Keratinocyte (primary cell): ENCODE measurements around the gene ARID1B. TPM values are rescaled to one million over a fixed set of nuclear protein-coding genes. Genes with fewer than 3 reads are reported as not detected.

Experiments used
- DNase-seq: peaks from one replicate; pipeline ENCODE4 v3.0.0-alpha.2; 2011; ENCODE audit warnings: low read depth, missing footprints, low spot score
- FAIRE-seq: peaks from 2 replicates; lab custom pipeline; 2011; peaks lifted over from hg19 to GRCh38; lab: Jason Lieb, UNC
- H2AFZ ChIP-seq: 2 replicates; pipeline ENCODE4 v1.6.0; 2012; ENCODE audit warnings: low read length, control low read depth, inconsistent platforms; ENCODE audit not compliant: control insufficient read depth
- H3K27ac ChIP-seq: 2 replicates; pipeline ENCODE4 v1.5.1; 2011; ENCODE audit warnings: low read length; ENCODE audit not compliant: control insufficient read depth, insufficient read depth
- H3K27me3 ChIP-seq: 3 replicates; pipeline ENCODE4 v1.6.0; 2011; ENCODE audit warnings: low read length; ENCODE audit not compliant: control insufficient read depth, insufficient read depth; ENCODE audit errors: extremely low read depth
- H3K36me3 ChIP-seq, 2 experiments: 2 replicates in 1 of 2; 3 replicates in 1 of 2; pipeline ENCODE4 v1.5.1; 2011; ENCODE audit warnings: low read length in 2 of 2, mild to moderate bottlenecking in 1 of 2; ENCODE audit not compliant: control insufficient read depth in 2 of 2, insufficient read depth in 2 of 2; ENCODE audit errors: extremely low read depth in 1 of 2
- H3K4me1 ChIP-seq: 3 replicates; pipeline ENCODE4 v1.5.1; 2011; ENCODE audit warnings: low read length; ENCODE audit not compliant: control insufficient read depth, insufficient read depth; ENCODE audit errors: extremely low read depth
- H3K4me2 ChIP-seq: 3 replicates; pipeline ENCODE4 v1.6.0; 2011; ENCODE audit warnings: low read depth, low read length; ENCODE audit not compliant: control insufficient read depth, insufficient read depth; ENCODE audit errors: extremely low read depth
- H3K4me3 ChIP-seq, 3 experiments: fragments of 200-600 bp in 1 of 3; sonication (generic) in 1 of 3; 2 replicates in 2 of 3; 3 replicates in 1 of 3; pipeline ENCODE4 v1.5.1; 2011 to 2016; ENCODE audit warnings: low read length in 3 of 3, mild to moderate bottlenecking in 3 of 3, control low read depth in 2 of 3, inconsistent platforms in 1 of 3, low read depth in 1 of 3, mixed read lengths in 1 of 3, mixed run types in 1 of 3, moderate library complexity in 1 of 3; ENCODE audit not compliant: control insufficient read depth in 2 of 3, insufficient read depth in 2 of 3; ENCODE audit errors: extremely low read depth in 1 of 3
- H3K79me2 ChIP-seq: 2 replicates; pipeline ENCODE4 v1.6.0; 2012; ENCODE audit warnings: low read length; ENCODE audit not compliant: control insufficient read depth, insufficient read depth
- H3K9ac ChIP-seq: 3 replicates; pipeline ENCODE4 v1.6.0; 2011; ENCODE audit warnings: low read length; ENCODE audit not compliant: control insufficient read depth, insufficient read depth; ENCODE audit errors: extremely low read depth
- H3K9me1 ChIP-seq: 3 replicates; pipeline ENCODE4 v1.6.0; 2011; ENCODE audit warnings: low read length; ENCODE audit not compliant: control insufficient read depth, insufficient read depth; ENCODE audit errors: extremely low read depth
- H3K9me3 ChIP-seq: 2 replicates; pipeline ENCODE4 v1.5.1; 2012; ENCODE audit warnings: low read depth, low read length; ENCODE audit not compliant: control insufficient read depth
- H4K20me1 ChIP-seq: 3 replicates; pipeline ENCODE4 v1.6.0; 2011; ENCODE audit warnings: low read length; ENCODE audit not compliant: control insufficient read depth, insufficient read depth; ENCODE audit errors: extremely low read depth
- CTCF ChIP-seq, 3 experiments: IDR thresholded peaks in 1 of 3; conservative IDR thresholded peaks in 1 of 3; optimal IDR thresholded peaks in 1 of 3; 2 replicates in 2 of 3; 3 replicates in 1 of 3; pipeline versions ENCODE3 to v1.5.1; 2011; ENCODE audit warnings: low read length in 3 of 3, mild to moderate bottlenecking in 3 of 3, moderate library complexity in 2 of 3, control low read depth in 1 of 3, inconsistent platforms in 1 of 3; ENCODE audit not compliant: insufficient read depth in 2 of 3; ENCODE audit errors: extremely low read depth in 1 of 3
- EZH2 ChIP-seq: IDR thresholded peaks from one replicate; pipeline ENCODE4 v1.6.1; 2012; ENCODE audit warnings: inconsistent platforms, mild to moderate bottlenecking, low read length, moderate library complexity
- dilution Hi-C: fragments of 300-500 bp; cut with MboI; formaldehyde crosslinking; loops from one replicate; pipeline ENCODE4 v1.7.0; 2020; ENCODE audit warnings: low sequenced_read_pairs; ENCODE audit not compliant: extremely low pct_ligation_motif_present
- polyA plus RNA-seq, 5 experiments: library from polyadenylated mRNA; depleted of rRNA in 3 of 5; stranded (reverse) in 3 of 5; stranded (forward) in 1 of 5; unstranded in 1 of 5; fragments of >200 nt; gene quantifications; 1 replicate in 1 of 5; 2 replicates in 3 of 5; 3 replicates in 1 of 5; pipeline versions ENCODE4 v1.2.1 to v1.2.3, GENCODE V29; 2011 to 2012; ENCODE audit warnings: missing spikeins in 2 of 5, low read depth in 1 of 5, low replicate concordance in 1 of 5

The ARID1B gene
- polyA plus RNA-seq, 1 donor (not counting 4 experiments of a cell fraction or from before 2014, with no cell fraction given): 14.9 TPM

GRCh38 chr6:156747715-156748114, 29.5 kb upstream of the ARID1B start:
- no peak overlapping the region for H2AFZ ChIP-seq
- no peaks in the 10 kb centered on the region for H3K27me3 ChIP-seq
- dilution Hi-C loops: no loop called here
- no peaks in the 10 kb centered on the region for H3K79me2 ChIP-seq
- no peaks in the 10 kb centered on the region for H3K4me1 ChIP-seq
- DNase-seq (no peak), FAIRE-seq (no peak)
- no peak overlapping the region for H3K9ac ChIP-seq
- H3K36me3 ChIP-seq: no peaks in the 10 kb centered on the region
- no peak overlapping the region for H3K27ac ChIP-seq
- H3K4me2 ChIP-seq: no peak overlapping the region
- H3K9me1 ChIP-seq: no peaks in the 10 kb centered on the region
- H3K4me3 ChIP-seq: no peak overlapping the region
- H3K9me3 ChIP-seq: no peaks in the 10 kb centered on the region
- TF ChIP-seq EZH2 (no peak), CTCF (optimal IDR thresholded peaks at IDR 0.05 in 1 of 3, IDR thresholded peaks at IDR 0.05 in 1 of 3, conservative IDR thresholded peaks at IDR 0.05 in 1 of 3; ENCODE audit: extremely low read depth in 1 of 3, insufficient read depth in 2 of 3, low read length in 3 of 3) (no peak)
- H4K20me1 ChIP-seq: no peaks in the 10 kb centered on the region

- no peak overlapping the region for H3K9ac ChIP-seq
- no peak overlapping the region for H3K4me3 ChIP-seq
- H3K79me2 ChIP-seq: no peaks in the 10 kb centered on the region
- FAIRE-seq (no peak), DNase-seq (no peak)
- H3K4me2 ChIP-seq: no peak overlapping the region
- no peak overlapping the region for H2AFZ ChIP-seq
- no peaks in the 10 kb centered on the region for H3K36me3 ChIP-seq
- TF ChIP-seq EZH2: no peak
- no peak for TF ChIP-seq CTCF (optimal IDR thresholded peaks at IDR 0.05 in 1 of 3, IDR thresholded peaks at IDR 0.05 in 1 of 3, conservative IDR thresholded peaks at IDR 0.05 in 1 of 3; ENCODE audit: extremely low read depth in 1 of 3, insufficient read depth in 2 of 3, low read length in 3 of 3)
- no peaks in the 10 kb centered on the region for H3K9me3 ChIP-seq
- H3K9me1 ChIP-seq: no peaks in the 10 kb centered on the region
- H4K20me1 ChIP-seq: no peaks in the 10 kb centered on the region
- no peaks in the 10 kb centered on the region for H3K27me3 ChIP-seq
- dilution Hi-C loops: no loop called here
- H3K27ac ChIP-seq: no peak overlapping the region
- no peaks in the 10 kb centered on the region for H3K4me1 ChIP-seq
These were observed 28.7 kb upstream of the ARID1B start for GRCh38 chr6:156748504-156748903.
